Skeletal muscle satellite cell (primary cell): ENCODE results near the gene CALCOCO2.
"Not testable (repeated sequence)": the region's sequence is repeated elsewhere in the genome, so short reads cannot be mapped to it uniquely, and the experiment has no call there.

ENCODE experiments used
- H3K27me3 ChIP-seq: 2 replicates; pipeline ENCODE4 v1.7.0; 2013; ENCODE audit warnings: low read length; ENCODE audit not compliant: control insufficient read depth, insufficient read depth
- H3K36me3 ChIP-seq: 2 replicates; pipeline ENCODE4 v1.7.0; 2013; ENCODE audit warnings: mild to moderate bottlenecking, control low read depth, low read length; ENCODE audit not compliant: insufficient read depth
- H3K4me1 ChIP-seq: 2 replicates; pipeline ENCODE4 v1.7.0; 2013; ENCODE audit warnings: low read length; ENCODE audit not compliant: control insufficient read depth, insufficient read depth
- H3K4me2 ChIP-seq: 2 replicates; pipeline ENCODE4 v1.7.0; 2013; ENCODE audit warnings: mild to moderate bottlenecking, low read length
- H3K4me3 ChIP-seq: 2 replicates; pipeline ENCODE4 v1.7.0; 2013; ENCODE audit warnings: low read length
- H3K9ac ChIP-seq: 2 replicates; pipeline ENCODE4 v1.7.0; 2013; ENCODE audit warnings: mild to moderate bottlenecking, low read depth, low read length, moderate library complexity
- H3K9me3 ChIP-seq: replicated peaks from 2 replicates; pipeline ENCODE4 v1.7.0; 2013; ENCODE audit warnings: mild to moderate bottlenecking, control low read depth, low read length

Gene CALCOCO2

GRCh38 chr17:48804936-48805411, 25.9 kb upstream of the CALCOCO2 start:
- Histone ChIP-seq H3K4me3 (no peak overlapping the region), H3K36me3 (no peaks in the 10 kb centered on the region), H3K4me2 (no peak overlapping the region), H3K27me3 (peaks cover 31% of the 10 kb centered on the region), H3K4me1 (no peaks in the 10 kb centered on the region), H3K9ac (no peak overlapping the region), H3K9me3 (no peaks in the 10 kb centered on the region)

GRCh38 chr17:48809182-48809581, 21.7 kb upstream of the CALCOCO2 start:
- H3K4me1 ChIP-seq, result no peaks in the 10 kb centered on the region
- H3K36me3 ChIP-seq, result no peaks in the 10 kb centered on the region
- no peak overlapping the region for H3K4me3 ChIP-seq
- H3K27me3 ChIP-seq, result peaks cover 33% of the 10 kb centered on the region
- H3K9me3 ChIP-seq, result no peaks in the 10 kb centered on the region
- H3K4me2 ChIP-seq, result no peak overlapping the region
- H3K9ac ChIP-seq, result no peak overlapping the region

DNA sequence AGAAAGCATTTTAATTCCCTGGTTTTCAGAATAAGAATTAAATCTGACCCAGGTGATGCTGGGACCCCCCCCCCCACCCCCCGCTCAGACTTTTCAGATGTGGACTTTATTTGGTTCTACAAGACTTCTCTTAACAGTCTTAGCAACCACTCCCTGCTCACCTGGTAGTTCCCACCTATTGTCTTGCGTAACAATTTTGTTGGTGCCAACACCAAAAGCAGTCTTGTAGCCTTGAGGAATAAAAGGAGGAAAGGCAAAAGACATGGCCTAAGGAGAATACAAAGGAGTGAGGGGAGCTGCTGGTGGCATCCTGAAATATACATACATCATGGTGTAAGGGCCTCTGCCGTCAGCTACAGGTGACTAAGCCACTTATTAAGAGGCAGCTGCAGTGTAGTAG, 18.8 kb upstream of the CALCOCO2 start:
- Histone ChIP-seq H3K4me1 (peaks cover 6% of the 10 kb centered on the region), H3K36me3 (no peaks in the 10 kb centered on the region), H3K27me3 (peaks cover 32% of the 10 kb centered on the region), H3K9ac (no peak overlapping the region), H3K4me3 (no peak overlapping the region), H3K9me3 (no peaks in the 10 kb centered on the region), H3K4me2 (no peak overlapping the region)

GRCh38 chr17:48814504-48814903, 16.3 kb upstream of the CALCOCO2 start:
- Histone ChIP-seq H3K4me1 (peaks cover 13% of the 10 kb centered on the region), H3K36me3 (no peaks in the 10 kb centered on the region), H3K4me3 (no peak overlapping the region), H3K9ac (no peak overlapping the region), H3K27me3 (peaks cover 26% of the 10 kb centered on the region), H3K4me2 (peak overlapping the region; percentile 34), H3K9me3 (no peaks in the 10 kb centered on the region)

DNA sequence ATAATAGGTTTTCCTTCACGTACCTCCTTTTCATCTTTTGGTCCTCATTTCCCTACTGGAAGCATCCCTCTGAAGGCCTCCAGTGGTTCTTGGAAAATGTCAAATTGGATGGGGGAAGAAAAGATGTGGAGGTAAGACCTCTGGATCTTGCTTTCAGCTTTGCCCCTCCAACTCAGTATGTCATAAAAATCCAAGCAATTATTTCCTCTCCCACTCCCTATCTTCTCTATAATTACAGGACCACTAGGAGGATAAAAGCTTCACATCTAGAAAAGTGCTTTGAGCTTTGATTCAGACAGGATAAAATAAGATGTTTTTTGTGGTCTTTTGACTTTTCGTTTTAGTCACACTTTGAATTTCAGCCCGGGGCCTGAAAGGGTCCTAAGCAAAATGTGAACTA, 15.5 kb upstream of the CALCOCO2 start:
- Histone ChIP-seq H3K4me1 (peaks cover 16% of the 10 kb centered on the region), H3K9ac (no peak overlapping the region), H3K36me3 (no peaks in the 10 kb centered on the region), H3K9me3 (no peaks in the 10 kb centered on the region), H3K4me3 (no peak overlapping the region), H3K4me2 (no peak overlapping the region), H3K27me3 (peaks cover 24% of the 10 kb centered on the region)

DNA sequence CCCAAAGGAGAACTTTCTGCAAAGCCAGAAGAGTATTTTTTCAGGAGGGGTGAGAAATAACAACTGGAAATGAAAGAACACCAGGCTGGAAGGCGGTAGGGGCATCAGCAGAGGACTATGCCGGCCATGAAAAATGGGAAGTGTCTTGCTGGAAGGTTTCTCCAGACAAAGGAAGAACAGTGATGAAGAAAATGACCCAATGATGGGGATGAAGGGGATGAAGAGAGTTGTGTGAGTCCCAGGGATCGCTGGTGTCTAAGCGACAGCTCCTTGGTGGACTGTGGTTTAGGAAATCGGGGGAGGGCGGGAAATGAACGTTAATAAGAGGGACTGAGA, 14.4 kb upstream of the CALCOCO2 start:
- peak overlapping the region; percentile 68 for H3K4me3 ChIP-seq
- no peaks in the 10 kb centered on the region for H3K9me3 ChIP-seq
- H3K4me1 ChIP-seq, result peaks cover 16% of the 10 kb centered on the region
- H3K4me2 ChIP-seq, result peak overlapping the region; percentile 92
- H3K27me3 ChIP-seq, result peaks cover 22% of the 10 kb centered on the region
- H3K9ac ChIP-seq, result no peak overlapping the region
- H3K36me3 ChIP-seq, result no peaks in the 10 kb centered on the region

GRCh38 chr17:48816774-48817590, 13.9 kb upstream of the CALCOCO2 start, which contains the start of gene TTLL6:
TTLL6 (minus strand) TSS chr17:48817229; CDS start chr17:48817072, 157 bp downstream.
- Histone ChIP-seq H3K27me3 (peaks cover 22% of the 10 kb centered on the region), H3K9ac (peak within 1 kb of the TSS; percentile 6), H3K4me3 (peak within 1 kb of the TSS; percentile 68), H3K36me3 (no peaks in the 10 kb centered on the region), H3K4me2 (peak within 1 kb of the TSS; percentile 92), H3K4me1 (peaks cover 16% of the 10 kb centered on the region), H3K9me3 (no peaks in the 10 kb centered on the region)

GRCh38 chr17:48818361-48818841, 12.4 kb upstream of the CALCOCO2 start:
- H3K4me3 ChIP-seq, result no peak overlapping the region
- H3K27me3 ChIP-seq, result peaks cover 8% of the 10 kb centered on the region
- no peaks in the 10 kb centered on the region for H3K36me3 ChIP-seq
- no peak overlapping the region for H3K4me2 ChIP-seq
- no peak overlapping the region for H3K9ac ChIP-seq
- peaks cover 16% of the 10 kb centered on the region for H3K4me1 ChIP-seq
- H3K9me3 ChIP-seq, result no peaks in the 10 kb centered on the region

DNA sequence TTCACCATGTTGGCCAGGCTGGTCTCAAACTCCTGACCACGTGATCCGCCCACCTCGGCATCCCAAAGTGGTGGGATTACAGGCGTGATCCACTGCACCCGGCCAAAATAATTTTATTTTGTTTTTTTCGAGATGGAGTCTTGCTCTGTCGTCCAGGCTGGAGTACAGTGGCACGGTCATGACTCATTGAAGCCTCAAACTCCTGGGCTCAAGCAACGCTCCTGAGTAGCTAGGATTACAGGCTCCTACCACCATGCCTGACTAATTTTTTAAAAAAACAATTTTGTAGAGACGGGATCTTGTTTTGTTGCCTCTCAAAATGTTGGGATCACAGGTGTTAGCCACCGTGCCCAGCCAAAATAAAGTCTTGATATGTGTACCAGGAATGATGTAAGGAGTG, 11.4 kb upstream of the CALCOCO2 start:
- Histone ChIP-seq H3K4me1 (peaks cover 16% of the 10 kb centered on the region), H3K36me3 (no peaks in the 10 kb centered on the region), H3K4me2 (no peak overlapping the region), H3K9ac (no peak overlapping the region), H3K27me3 (peaks cover 3% of the 10 kb centered on the region), H3K9me3 (no peaks in the 10 kb centered on the region), H3K4me3 (no peak overlapping the region)

DNA sequence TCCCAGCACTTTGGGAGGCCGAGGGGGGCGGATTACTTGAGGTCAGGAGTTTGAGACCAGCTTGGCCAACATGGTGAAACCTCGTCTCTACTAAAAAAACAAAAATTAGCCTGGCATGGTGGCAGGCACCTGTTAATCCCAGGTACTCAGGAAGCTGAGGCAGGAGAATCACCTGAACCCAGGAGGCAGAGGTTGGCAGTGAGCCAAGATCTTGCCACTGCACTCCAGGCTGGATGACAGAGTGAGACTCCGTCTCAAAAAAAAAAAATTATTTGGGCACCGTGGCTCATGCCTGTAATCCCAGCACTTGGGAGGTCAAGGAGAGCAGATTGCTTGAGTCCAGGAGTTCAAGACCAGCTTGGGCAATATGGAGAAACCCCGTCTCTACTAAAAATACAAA, 9.9 kb upstream of the CALCOCO2 start:
- H3K27me3 ChIP-seq, H3K4me3 ChIP-seq, H3K9ac ChIP-seq, H3K36me3 ChIP-seq, H3K9me3 ChIP-seq, H3K4me2 ChIP-seq: not testable (repeated sequence)
- H3K4me1 ChIP-seq, result peaks cover 23% of the 10 kb centered on the region

GRCh38 chr17:48825446-48826381, 5.1 kb upstream of the CALCOCO2 start:
- H3K27me3 ChIP-seq, result no peaks in the 10 kb centered on the region
- H3K4me1 ChIP-seq, result peaks cover 10% of the 10 kb centered on the region
- H3K4me3 ChIP-seq, result no peak overlapping the region
- no peak overlapping the region for H3K9ac ChIP-seq
- no peak overlapping the region for H3K4me2 ChIP-seq
- H3K9me3 ChIP-seq, result no peaks in the 10 kb centered on the region
- H3K36me3 ChIP-seq, result no peaks in the 10 kb centered on the region
